AG08395 (cell line): ENCODE measurements around the gene ZNF813.
"Not testable (repeated sequence)": the region's sequence is repeated elsewhere in the genome, so short reads cannot be mapped to it uniquely, and the experiment has no call there.

Experiments used
- DNase-seq: peaks from one replicate; pipeline ENCODE4 v3.0.0; 2012; ENCODE audit warnings: mixed read lengths, low spot score

Gene ZNF813

GRCh38 chr19:53467485-53468262 lies at the start of gene ZNF813:
TSS of gene ZNF813 (plus strand) at chr19:53467733. CDS start at chr19:53483823, 16,090 bp downstream.
- DNase-seq = peak; percentile 94

GRCh38 chr19:53420520-53421315 lies 46.8 kb upstream of the ZNF813 start:
- DNase-seq = not testable (repeated sequence)

DNA sequence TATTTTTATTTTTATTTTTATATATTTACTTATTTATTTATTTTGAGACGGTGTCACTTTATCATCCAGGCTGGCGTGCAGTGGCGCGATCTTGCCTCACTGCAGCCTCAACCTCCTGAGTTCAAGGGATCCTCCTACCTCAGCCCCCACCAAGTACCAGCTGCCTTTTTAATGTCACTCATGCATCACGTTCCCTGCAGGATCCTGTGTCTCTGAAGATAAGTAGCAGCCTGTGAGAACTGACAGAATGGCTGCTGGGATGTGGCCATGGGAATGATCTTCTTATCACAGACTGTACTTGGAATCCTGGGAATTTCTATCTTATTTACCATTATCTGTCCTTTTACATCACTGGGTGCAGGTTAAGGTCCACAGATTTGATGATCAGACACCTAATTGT lies 45.0 kb upstream of the ZNF813 start:
- no peak for DNase-seq

DNA sequence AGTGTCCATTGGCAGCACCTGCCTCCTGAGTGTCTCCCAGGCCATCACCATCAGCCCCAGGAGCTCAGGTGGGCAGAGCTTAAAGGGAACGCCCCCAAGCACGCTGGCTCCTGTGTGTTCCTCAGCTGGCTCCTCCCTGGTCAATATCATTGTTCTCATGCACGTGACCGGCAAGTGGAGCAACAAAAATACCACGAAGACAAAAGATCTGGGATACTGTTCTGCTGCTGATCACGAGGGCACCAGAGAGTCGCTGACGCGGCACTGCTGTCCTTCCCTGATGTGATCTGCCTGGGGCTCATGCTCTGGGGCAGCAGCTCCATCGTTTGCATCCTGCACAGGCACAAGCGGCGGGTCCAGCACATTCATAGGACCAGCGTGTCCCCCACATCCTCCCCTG lies 44.5 kb upstream of the ZNF813 start:
- DNase-seq = not testable (repeated sequence)

- DNase-seq = peak; percentile 2
Observed at GRCh38 chr19:53423680-53424079, 43.9 kb upstream of the ZNF813 start.

DNA sequence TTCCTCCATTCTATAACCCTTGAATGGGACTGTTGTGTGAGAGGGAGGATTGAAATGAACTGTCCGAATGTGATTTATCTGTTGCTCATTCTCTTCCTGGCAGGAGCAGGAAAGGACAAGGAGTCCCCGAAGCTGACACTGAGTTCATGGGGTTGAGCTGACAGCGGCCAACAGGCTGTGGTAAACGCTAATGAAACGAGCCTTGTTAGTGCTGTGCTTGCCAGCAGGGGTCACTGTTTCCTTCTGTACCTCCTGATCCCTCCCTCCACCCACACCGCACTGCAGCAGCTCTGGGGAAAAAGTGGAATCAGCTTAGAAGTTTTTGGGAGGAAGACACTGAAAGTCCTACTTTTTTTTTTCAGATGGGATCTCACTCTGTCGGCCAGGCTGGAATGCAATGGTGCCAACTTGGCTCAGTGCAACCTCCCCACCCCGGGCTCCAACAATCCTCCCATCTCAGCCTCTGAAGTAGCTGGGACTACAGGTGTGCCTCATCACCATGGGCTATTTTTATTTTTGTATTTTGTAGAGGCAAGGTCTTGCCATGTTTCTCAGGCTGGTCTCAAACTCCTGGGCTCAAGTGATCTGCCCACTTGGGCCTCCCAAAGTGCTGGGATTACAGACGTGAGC lies 42.5 kb upstream of the ZNF813 start:
- DNase-seq = peak; percentile 77

- peak; percentile 93 for DNase-seq
Observed at GRCh38 chr19:53431399-53432087, 36.0 kb upstream of the ZNF813 start, which contains the start of gene ZNF761. TSS of gene ZNF761 (plus strand) at chr19:53431984. CDS start at chr19:53447269, 15,285 bp downstream.

- DNase-seq = peak; percentile 4
Observed at GRCh38 chr19:53432088-53432661, 35.4 kb upstream of the ZNF813 start.

DNA sequence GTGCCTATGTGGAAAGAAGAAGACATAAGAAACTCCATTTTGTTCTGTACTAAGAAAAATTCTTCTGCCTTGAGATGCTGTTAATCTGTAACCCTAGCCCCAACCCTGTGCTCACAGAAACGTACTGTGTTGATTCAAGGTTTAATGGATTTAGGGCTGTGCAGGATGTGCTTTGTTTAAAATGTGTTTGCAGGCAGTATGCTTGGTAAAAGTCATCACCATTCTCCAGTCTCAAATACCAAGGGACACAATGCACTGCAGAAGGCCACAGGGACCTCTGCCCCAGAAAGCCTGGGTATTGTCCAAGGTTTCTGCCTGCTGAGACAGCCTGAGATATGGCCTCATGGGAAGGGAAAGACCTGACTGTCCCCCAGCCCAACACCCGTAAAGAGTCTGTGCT lies 23.7 kb upstream of the ZNF813 start:
- DNase-seq = not testable (repeated sequence)

DNA sequence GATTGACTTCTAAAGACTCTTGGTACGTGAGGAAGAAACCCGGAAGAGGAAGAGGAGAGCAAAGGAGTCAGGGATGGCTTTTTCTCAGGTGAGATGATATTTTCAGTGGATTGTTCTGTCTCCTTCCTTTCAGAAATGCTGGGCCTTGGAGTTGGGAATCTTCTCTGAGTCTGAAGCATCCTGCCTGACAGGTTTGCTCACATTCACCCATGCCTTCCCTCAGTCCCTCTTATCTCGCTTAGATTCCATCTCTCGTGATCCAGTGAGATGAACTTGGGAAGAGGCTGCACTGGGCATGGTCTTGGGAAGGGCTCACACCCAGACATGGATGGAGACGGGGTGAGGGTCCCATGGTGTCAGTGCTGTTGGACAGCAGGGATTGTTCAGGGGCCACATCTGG lies 20.3 kb upstream of the ZNF813 start:
- not testable (repeated sequence) for DNase-seq

GRCh38 chr19:53455828-53456227 lies 11.7 kb upstream of the ZNF813 start:
- DNase-seq = no peak

GRCh38 chr19:53460131-53460721 lies 7.3 kb upstream of the ZNF813 start:
- DNase-seq = not testable (repeated sequence)

DNA sequence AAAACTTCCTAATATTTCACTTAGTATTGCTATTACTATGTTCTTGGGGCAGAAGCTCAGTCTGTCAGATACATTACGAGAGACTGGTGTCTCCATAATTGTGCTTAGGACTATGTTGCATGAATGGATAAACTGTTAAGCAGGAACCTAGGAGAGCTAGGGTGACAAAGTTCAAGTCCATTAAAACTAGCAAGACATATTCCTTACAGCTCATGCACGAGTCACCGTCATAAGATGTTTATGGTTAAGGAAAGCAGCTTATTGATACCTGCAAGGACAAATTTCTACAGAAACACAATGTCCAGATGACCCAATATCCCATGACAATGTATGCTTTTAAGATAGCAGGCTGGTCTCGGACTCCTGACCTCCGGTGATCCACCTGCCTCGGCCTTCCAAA lies 5.7 kb upstream of the ZNF813 start:
- no peak for DNase-seq

DNA sequence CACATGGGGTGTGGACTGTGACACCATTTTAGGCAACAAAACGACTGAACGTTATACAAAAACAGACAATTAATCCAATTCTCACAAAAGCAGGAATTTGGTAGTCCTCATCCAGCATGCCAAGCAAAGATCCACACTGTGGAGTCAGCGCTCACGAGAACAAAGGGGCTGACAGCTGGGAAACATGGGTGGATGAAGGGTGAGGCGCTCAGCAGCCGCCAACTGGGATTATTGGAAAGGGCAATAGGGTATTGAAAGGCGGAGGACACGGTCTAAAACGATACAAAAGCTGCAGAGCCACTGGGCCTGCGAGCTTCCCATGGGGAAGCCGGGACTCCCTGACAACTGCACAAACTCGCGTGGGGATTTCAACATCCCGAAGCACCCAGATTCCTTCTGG lies 4.7 kb upstream of the ZNF813 start:
- DNase-seq = no peak

DNA sequence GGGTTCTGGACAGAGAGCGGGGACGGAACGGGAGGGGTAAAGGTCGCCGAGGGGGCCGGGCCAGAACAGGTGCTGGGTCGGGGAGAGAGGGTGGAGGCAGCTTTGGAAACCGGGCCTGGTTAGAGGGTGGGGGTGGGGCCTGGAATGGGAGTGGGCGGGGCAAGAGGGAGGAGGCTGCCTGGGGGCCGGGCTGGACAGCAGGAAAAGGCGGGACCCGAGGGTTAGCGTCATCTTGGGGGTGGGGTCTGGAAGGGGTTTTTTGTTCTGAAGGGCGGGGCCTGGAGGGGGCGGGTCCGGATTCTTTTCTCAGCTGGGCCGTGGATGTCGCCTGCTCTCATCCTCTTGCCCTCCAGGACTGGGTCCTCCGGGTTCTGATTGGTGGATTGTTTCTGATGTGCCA lies 4.3 kb upstream of the ZNF813 start:
- DNase-seq = peak; percentile 6

DNA sequence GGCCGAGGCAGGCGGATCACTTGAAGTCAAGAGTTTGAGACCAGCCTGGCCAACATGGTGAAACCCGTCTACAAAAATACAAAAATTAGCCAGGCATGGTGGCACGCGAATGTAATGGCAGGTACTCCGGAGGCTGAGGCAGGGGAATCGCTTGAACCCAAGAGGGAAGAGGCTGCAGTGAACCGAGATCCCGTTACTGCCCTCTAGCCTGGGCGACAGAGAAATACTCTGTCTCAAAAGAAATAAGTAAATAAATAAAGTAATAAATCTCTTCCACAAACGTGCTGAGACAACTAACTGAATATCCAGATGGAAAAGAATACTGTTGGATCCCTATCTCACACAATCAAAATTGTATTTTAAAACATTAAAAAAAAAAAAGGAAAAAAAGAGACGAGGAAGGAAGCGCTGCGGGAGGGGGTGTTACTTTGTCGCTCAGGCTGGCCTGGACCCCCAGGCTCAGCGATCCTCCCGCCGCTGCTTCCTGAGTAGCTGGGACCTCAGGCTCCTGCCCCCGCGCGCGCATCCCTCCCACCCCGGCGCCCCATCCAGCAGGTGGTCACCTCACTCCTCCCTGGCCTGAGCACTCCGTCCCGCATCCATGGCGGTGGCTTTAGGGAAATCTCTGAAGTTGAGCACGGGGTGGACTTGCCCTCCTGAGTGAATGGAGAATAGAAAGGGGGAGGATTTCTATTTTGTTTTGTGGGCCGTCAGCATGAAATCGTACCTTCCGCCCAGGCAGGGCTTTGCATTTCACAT lies 628 bp upstream of the ZNF813 start:
- DNase-seq = peak; percentile 6

DNA sequence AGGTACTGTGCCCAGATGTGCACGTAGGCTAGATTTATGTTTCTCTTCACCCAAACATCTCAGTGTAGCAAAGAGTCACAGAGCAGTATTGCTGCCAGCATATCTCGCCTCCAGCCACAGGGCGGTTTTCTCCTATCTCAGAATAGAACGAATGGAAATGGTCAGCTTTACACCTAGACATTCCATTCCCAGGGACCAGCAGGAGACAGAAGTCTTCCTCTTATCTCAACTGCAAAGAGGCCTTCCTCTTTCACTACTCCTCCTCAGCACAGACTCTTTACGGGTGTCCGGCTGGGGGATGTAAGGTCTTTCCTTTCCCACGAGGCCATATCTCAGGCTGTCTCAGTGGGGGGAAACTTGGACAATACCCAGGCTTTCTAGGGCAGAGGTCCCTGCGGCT lies 1.1 kb downstream of the ZNF813 start:
- not testable (repeated sequence) for DNase-seq

GRCh38 chr19:53471916-53472315 lies 4.4 kb downstream of the ZNF813 start:
- DNase-seq = no peak

- DNase-seq = not testable (repeated sequence)
Observed at GRCh38 chr19:53474832-53475231, 7.3 kb downstream of the ZNF813 start.

DNA sequence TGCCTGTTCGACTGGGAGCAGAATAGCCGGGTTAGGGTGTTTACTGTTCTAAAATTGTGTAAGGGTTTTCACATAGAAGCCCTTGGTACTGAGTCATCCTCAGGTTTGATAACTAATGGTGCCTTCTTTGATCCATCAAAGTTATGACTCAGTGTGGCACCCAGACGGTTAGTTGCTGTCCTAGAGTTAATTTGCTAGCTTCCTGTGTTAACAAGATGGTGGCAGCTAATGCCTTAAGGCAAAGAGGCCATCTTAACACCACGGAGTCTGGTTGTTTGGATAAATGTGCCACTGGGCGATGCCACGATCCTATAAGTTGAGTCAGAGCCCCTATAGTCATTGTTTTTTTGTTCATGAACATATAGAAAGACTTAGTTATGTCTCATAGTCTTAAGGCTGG lies 7.9 kb downstream of the ZNF813 start:
- DNase-seq = not testable (repeated sequence)
